K562 (cell line): Measurements from ENCODE around the gene KCNK4. TPM values are rescaled to one million over a fixed set of nuclear protein-coding genes. Genes with fewer than 3 reads are reported as not detected.

Experiments used
- CREM ChIP-seq: IDR thresholded peaks from 2 replicates; pipeline ENCODE4 v1.6.1; 2014; ENCODE audit warnings: antibody characterized with exemption, low read depth
- ELF1 ChIP-seq: fragments of 200-800 bp; sonication (Bioruptor generic); IDR thresholded peaks from 2 replicates; pipeline ENCODE4 v1.6.1; 2016; ENCODE audit warnings: missing genetic modification characterization, missing compliant biosample characterization
- HDAC2 ChIP-seq: fragments of 450-650 bp; IDR thresholded peaks from 2 replicates; pipeline ENCODE4 v1.6.1; 2016; ENCODE audit warnings: mild to moderate bottlenecking
- HEY1 ChIP-seq: fragments of 250-450 bp; sonication (Bioruptor Pico); IDR thresholded peaks from 2 replicates; pipeline ENCODE4 v1.5.0; 2020; ENCODE audit warnings: mild to moderate bottlenecking, moderate library complexity, borderline replicate concordance
- KDM1A ChIP-seq, 2 experiments: fragments of 450-650 bp; IDR thresholded peaks; 2 replicates each; pipeline ENCODE4 v1.6.1; 2016; ENCODE audit warnings: mild to moderate bottlenecking in 2 of 2
- ZNF263 ChIP-seq: sonication (generic); formaldehyde crosslinking; IDR thresholded peaks from 2 replicates; pipeline ENCODE4 v1.8.0; 2022; ENCODE audit warnings: mild to moderate bottlenecking, missing genetic modification reagents, borderline replicate concordance
- ZNF696 ChIP-seq: fragments of 250-450 bp; sonication (Bioruptor Pico); conservative IDR thresholded peaks from 2 replicates; pipeline ENCODE4 v1.4.0; 2020; ENCODE audit warnings: mild to moderate bottlenecking, moderate library complexity
- polyA plus RNA-seq, 8 experiments: library from polyadenylated mRNA; depleted of rRNA in 4 of 8; stranded (reverse) in 5 of 8; unstranded in 3 of 8; fragments of >200 nt; fragmentation: Nextera tagmentation in 2 of 8; fragmentation: Illumina TruSeq in 1 of 8; extraction: Ambion mirVana in 2 of 8; extraction: Trizol in 1 of 8; gene quantifications; 2 replicates each; pipeline versions ENCODE4 v1.2.1 to v1.2.3, GENCODE V29; 2011 to 2014; ENCODE audit warnings: inconsistent platforms in 1 of 8, missing spikeins in 1 of 8
- total RNA-seq, 7 experiments: library from RNA; depleted of rRNA in 6 of 7; stranded (reverse); fragments of >200 nt in 6 of 7; fragmentation: Illumina TruSeq in 2 of 7; extraction: Trizol in 2 of 7; gene quantifications; 2 replicates each; pipeline versions ENCODE4 v1.2.1 to v1.2.3, GENCODE V29; 2011 to 2021; ENCODE audit warnings: low replicate concordance in 1 of 7
- TF ChIP-seq, protein P1 (sequence below): fragments of 450-650 bp; IDR thresholded peaks from 2 replicates; pipeline ENCODE4 v1.6.1; 2017; ENCODE audit warnings: antibody characterized with exemption, mild to moderate bottlenecking
- TF ChIP-seq, protein P2 (sequence below): sonication (generic); formaldehyde crosslinking; IDR thresholded peaks from 2 replicates; pipeline ENCODE4 v1.8.0; 2023; ENCODE audit warnings: missing genetic modification reagents, mild to moderate bottlenecking, borderline replicate concordance
- TF ChIP-seq, protein P3 (sequence below): sonication (generic); formaldehyde crosslinking; IDR thresholded peaks from 2 replicates; pipeline ENCODE4 v1.8.0; 2023; ENCODE audit warnings: mild to moderate bottlenecking, missing genetic modification reagents

The KCNK4 gene
- total and polyA plus RNA-seq, 9 of the 15 experiments (the other 6 are each of a cell fraction or from before 2014, with no cell fraction given) = not detected

DNA sequence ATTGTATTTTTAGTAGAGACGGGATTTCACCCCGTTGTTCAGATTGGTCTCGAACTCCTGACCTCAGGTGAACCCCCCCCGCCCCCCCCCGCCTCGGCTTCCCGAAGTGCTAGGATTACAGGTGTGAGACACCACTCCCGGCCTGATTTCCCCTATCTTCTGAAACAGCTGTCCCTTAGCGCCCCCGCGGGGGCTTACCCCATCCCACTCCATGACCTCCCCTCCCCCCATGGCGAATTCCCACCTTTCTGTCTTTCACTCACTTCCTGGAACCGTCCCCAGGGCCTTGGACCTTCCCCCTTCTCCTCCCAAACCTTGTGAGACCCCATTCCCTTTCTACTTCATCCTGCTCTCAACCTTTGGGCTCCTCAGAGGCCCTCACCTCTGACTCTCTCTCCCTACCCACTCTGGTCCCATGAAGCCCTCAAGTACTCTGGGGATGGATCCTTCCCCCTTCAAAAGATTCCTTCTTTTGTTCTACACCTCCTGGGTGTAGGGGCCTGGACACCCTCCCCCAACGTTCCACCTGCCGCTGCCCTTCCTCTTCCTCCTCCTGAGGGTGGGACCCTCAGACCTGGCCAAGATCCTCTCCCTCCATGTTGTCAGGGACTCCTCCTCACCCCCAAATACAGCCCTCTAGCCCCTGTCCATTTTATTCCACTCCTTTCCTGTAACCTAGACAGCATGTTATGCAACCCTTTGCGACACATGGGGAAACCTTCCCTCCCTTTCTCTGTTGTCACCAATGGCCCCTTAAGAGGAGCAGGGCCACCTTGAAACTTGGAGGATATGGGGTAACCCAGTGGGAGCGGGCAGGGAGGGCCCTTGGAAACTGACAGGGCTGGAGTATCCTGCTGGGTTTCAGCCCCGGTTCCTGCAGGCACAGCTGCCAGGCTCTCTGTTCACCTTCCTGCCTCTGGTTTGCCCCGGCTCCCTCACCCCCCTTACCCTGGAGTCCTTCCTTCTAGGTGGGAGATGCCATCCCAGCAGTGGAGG, 28.0 kb downstream of the KCNK4 start (continued):
- TF ChIP-seq, protein P1, sequence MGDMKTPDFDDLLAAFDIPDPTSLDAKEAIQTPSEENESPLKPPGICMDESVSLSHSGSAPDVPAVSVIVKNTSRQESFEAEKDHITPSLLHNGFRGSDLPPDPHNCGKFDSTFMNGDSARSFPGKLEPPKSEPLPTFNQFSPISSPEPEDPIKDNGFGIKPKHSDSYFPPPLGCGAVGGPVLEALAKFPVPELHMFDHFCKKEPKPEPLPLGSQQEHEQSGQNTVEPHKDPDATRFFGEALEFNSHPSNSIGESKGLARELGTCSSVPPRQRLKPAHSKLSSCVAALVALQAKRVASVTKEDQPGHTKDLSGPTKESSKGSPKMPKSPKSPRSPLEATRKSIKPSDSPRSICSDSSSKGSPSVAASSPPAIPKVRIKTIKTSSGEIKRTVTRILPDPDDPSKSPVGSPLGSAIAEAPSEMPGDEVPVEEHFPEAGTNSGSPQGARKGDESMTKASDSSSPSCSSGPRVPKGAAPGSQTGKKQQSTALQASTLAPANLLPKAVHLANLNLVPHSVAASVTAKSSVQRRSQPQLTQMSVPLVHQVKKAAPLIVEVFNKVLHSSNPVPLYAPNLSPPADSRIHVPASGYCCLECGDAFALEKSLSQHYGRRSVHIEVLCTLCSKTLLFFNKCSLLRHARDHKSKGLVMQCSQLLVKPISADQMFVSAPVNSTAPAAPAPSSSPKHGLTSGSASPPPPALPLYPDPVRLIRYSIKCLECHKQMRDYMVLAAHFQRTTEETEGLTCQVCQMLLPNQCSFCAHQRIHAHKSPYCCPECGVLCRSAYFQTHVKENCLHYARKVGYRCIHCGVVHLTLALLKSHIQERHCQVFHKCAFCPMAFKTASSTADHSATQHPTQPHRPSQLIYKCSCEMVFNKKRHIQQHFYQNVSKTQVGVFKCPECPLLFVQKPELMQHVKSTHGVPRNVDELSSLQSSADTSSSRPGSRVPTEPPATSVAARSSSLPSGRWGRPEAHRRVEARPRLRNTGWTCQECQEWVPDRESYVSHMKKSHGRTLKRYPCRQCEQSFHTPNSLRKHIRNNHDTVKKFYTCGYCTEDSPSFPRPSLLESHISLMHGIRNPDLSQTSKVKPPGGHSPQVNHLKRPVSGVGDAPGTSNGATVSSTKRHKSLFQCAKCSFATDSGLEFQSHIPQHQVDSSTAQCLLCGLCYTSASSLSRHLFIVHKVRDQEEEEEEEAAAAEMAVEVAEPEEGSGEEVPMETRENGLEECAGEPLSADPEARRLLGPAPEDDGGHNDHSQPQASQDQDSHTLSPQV = 0 out of 2 replicates have a peak, but pooled peaks have one; percentile 38
- TF ChIP-seq ZNF263 (CRISPR knock-in tag) (no peak), KDM1A (IDR thresholded peaks at IDR 0.05) (peak; percentile 45 to 62; a peak in 3 of 4 replicates), ELF1 (tag) (no peak), HEY1 (no peak), HDAC2 (no peak), ZNF696 (CRISPR knock-in tag) (no peak), CREM (no peak)
- TF ChIP-seq, protein P2, sequence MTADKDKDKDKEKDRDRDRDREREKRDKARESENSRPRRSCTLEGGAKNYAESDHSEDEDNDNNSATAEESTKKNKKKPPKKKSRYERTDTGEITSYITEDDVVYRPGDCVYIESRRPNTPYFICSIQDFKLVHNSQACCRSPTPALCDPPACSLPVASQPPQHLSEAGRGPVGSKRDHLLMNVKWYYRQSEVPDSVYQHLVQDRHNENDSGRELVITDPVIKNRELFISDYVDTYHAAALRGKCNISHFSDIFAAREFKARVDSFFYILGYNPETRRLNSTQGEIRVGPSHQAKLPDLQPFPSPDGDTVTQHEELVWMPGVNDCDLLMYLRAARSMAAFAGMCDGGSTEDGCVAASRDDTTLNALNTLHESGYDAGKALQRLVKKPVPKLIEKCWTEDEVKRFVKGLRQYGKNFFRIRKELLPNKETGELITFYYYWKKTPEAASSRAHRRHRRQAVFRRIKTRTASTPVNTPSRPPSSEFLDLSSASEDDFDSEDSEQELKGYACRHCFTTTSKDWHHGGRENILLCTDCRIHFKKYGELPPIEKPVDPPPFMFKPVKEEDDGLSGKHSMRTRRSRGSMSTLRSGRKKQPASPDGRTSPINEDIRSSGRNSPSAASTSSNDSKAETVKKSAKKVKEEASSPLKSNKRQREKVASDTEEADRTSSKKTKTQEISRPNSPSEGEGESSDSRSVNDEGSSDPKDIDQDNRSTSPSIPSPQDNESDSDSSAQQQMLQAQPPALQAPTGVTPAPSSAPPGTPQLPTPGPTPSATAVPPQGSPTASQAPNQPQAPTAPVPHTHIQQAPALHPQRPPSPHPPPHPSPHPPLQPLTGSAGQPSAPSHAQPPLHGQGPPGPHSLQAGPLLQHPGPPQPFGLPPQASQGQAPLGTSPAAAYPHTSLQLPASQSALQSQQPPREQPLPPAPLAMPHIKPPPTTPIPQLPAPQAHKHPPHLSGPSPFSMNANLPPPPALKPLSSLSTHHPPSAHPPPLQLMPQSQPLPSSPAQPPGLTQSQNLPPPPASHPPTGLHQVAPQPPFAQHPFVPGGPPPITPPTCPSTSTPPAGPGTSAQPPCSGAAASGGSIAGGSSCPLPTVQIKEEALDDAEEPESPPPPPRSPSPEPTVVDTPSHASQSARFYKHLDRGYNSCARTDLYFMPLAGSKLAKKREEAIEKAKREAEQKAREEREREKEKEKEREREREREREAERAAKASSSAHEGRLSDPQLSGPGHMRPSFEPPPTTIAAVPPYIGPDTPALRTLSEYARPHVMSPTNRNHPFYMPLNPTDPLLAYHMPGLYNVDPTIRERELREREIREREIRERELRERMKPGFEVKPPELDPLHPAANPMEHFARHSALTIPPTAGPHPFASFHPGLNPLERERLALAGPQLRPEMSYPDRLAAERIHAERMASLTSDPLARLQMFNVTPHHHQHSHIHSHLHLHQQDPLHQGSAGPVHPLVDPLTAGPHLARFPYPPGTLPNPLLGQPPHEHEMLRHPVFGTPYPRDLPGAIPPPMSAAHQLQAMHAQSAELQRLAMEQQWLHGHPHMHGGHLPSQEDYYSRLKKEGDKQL (CRISPR knock-in tag) = 0 out of 2 replicates have a peak, but pooled peaks have one; percentile 57
- TF ChIP-seq, protein P3, sequence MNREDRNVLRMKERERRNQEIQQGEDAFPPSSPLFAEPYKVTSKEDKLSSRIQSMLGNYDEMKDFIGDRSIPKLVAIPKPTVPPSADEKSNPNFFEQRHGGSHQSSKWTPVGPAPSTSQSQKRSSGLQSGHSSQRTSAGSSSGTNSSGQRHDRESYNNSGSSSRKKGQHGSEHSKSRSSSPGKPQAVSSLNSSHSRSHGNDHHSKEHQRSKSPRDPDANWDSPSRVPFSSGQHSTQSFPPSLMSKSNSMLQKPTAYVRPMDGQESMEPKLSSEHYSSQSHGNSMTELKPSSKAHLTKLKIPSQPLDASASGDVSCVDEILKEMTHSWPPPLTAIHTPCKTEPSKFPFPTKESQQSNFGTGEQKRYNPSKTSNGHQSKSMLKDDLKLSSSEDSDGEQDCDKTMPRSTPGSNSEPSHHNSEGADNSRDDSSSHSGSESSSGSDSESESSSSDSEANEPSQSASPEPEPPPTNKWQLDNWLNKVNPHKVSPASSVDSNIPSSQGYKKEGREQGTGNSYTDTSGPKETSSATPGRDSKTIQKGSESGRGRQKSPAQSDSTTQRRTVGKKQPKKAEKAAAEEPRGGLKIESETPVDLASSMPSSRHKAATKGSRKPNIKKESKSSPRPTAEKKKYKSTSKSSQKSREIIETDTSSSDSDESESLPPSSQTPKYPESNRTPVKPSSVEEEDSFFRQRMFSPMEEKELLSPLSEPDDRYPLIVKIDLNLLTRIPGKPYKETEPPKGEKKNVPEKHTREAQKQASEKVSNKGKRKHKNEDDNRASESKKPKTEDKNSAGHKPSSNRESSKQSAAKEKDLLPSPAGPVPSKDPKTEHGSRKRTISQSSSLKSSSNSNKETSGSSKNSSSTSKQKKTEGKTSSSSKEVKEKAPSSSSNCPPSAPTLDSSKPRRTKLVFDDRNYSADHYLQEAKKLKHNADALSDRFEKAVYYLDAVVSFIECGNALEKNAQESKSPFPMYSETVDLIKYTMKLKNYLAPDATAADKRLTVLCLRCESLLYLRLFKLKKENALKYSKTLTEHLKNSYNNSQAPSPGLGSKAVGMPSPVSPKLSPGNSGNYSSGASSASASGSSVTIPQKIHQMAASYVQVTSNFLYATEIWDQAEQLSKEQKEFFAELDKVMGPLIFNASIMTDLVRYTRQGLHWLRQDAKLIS (CRISPR knock-in tag) = 0 out of 2 replicates have a peak, but pooled peaks have one; percentile 15
